GM23338 (cell line): ENCODE measurements around the gene PELO. TPM values are rescaled to one million over a fixed set of nuclear protein-coding genes. Genes with fewer than 3 reads are reported as not detected.

ENCODE experiments used
- ATAC-seq: fragments of 200-7000 bp; cut with Tn5 transposase; 3 replicates; pipeline ENCODE4 v1.9.1; 2020
- DNase-seq: peaks from one replicate; pipeline ENCODE4 v3.0.0-alpha.2; 2015; ENCODE audit warnings: low spot score
- H2AFZ ChIP-seq: fragments of 200-600 bp; sonication (generic); 2 replicates; pipeline ENCODE4 v1.8.0; 2016; ENCODE audit warnings: antibody characterized with exemption, mild to moderate bottlenecking, moderate library complexity
- H3F3A ChIP-seq: fragments of 200-600 bp; sonication (generic); replicated peaks from 2 replicates; pipeline ENCODE4 v1.8.0; 2017; ENCODE audit warnings: antibody characterized with exemption, mixed run types, low read depth
- H3K27ac ChIP-seq: fragments of 200-600 bp; sonication (generic); 2 replicates; pipeline ENCODE4 v1.6.1; 2016; ENCODE audit warnings: low read depth
- H3K27me3 ChIP-seq: fragments of 200-600 bp; sonication (generic); 2 replicates; pipeline ENCODE4 v1.8.0; 2016; ENCODE audit warnings: mild to moderate bottlenecking, mixed run types, moderate library complexity; ENCODE audit not compliant: insufficient read depth
- H3K36me3 ChIP-seq: fragments of 200-600 bp; sonication (generic); 2 replicates; pipeline ENCODE4 v1.8.0; 2016; ENCODE audit warnings: mild to moderate bottlenecking; ENCODE audit not compliant: insufficient read depth
- H3K4me1 ChIP-seq: fragments of 200-600 bp; sonication (generic); 2 replicates; pipeline ENCODE4 v1.8.0; 2016; ENCODE audit warnings: mild to moderate bottlenecking, moderate library complexity; ENCODE audit not compliant: insufficient read depth
- H3K4me2 ChIP-seq: fragments of 200-600 bp; sonication (generic); 2 replicates; pipeline ENCODE4 v1.7.1; 2017; ENCODE audit warnings: mixed run types
- H3K4me3 ChIP-seq: fragments of 200-600 bp; sonication (generic); 2 replicates; pipeline ENCODE4 v1.6.1; 2016; ENCODE audit warnings: mixed run types
- H3K79me2 ChIP-seq: fragments of 200-600 bp; sonication (generic); replicated peaks from 2 replicates; pipeline ENCODE4 v1.8.0; 2017; ENCODE audit warnings: mild to moderate bottlenecking; ENCODE audit not compliant: insufficient read depth
- H3K9me2 ChIP-seq: fragments of 200-600 bp; sonication (generic); 2 replicates; pipeline ENCODE4 v1.8.0; 2017; ENCODE audit not compliant: insufficient read depth
- H4K20me1 ChIP-seq: fragments of 200-600 bp; sonication (generic); replicated peaks from 2 replicates; pipeline ENCODE4 v1.8.0; 2017; ENCODE audit warnings: mild to moderate bottlenecking; ENCODE audit not compliant: insufficient read depth
- H3K27ac Mint-ChIP-seq: 2 replicates; pipeline ENCODE4 v1.8.0; 2020; ENCODE audit warnings: inconsistent platforms, mild to moderate bottlenecking, moderate library complexity, mixed read lengths
- H3K27me3 Mint-ChIP-seq: 3 replicates; pipeline ENCODE4 v1.8.0; 2022; ENCODE audit warnings: low read depth, mild to moderate bottlenecking, moderate library complexity, mixed read lengths, inconsistent platforms; ENCODE audit not compliant: insufficient read depth, poor library complexity
- H3K36me3 Mint-ChIP-seq: 3 replicates; pipeline ENCODE4 v1.8.0; 2021; ENCODE audit warnings: low read depth, mild to moderate bottlenecking, inconsistent platforms, moderate library complexity, mixed read lengths
- H3K4me1 Mint-ChIP-seq: 3 replicates; pipeline ENCODE4 v1.8.0; 2020; ENCODE audit warnings: mild to moderate bottlenecking, inconsistent platforms, mixed read lengths
- H3K4me3 Mint-ChIP-seq: 3 replicates; pipeline ENCODE4 v1.8.0; 2021; ENCODE audit warnings: moderate library complexity, mild to moderate bottlenecking, inconsistent platforms, mixed read lengths
- H3K9me3 Mint-ChIP-seq: 3 replicates; pipeline ENCODE4 v1.8.0; 2020; ENCODE audit warnings: moderate library complexity, mild to moderate bottlenecking, inconsistent platforms, mixed read lengths
- EZH2 ChIP-seq: fragments of 200-600 bp; sonication (generic); IDR thresholded peaks from one replicate; pipeline ENCODE4 v1.8.0; 2017; ENCODE audit warnings: antibody characterized with exemption, mild to moderate bottlenecking, low read depth; ENCODE audit not compliant: unreplicated experiment
- EZH2phosphoT487 ChIP-seq: fragments of 200-600 bp; sonication (generic); IDR thresholded peaks from one replicate; pipeline ENCODE4 v1.8.1; 2018; ENCODE audit warnings: antibody characterized with exemption; ENCODE audit not compliant: unreplicated experiment
- JUNB ChIP-seq: IDR thresholded peaks from one replicate; pipeline ENCODE4 v1.6.1; 2016; ENCODE audit warnings: antibody characterized with exemption; ENCODE audit not compliant: unreplicated experiment
- NANOG ChIP-seq: IDR thresholded peaks from 2 replicates; pipeline ENCODE4 v1.6.1; 2016; ENCODE audit warnings: antibody characterized with exemption, borderline replicate concordance
- STAT1 ChIP-seq: IDR thresholded peaks from one replicate; pipeline ENCODE4 v1.6.1; 2016; ENCODE audit warnings: antibody characterized with exemption; ENCODE audit not compliant: unreplicated experiment
- ZNF331 ChIP-seq: fragments of 250-450 bp; sonication (Bioruptor Pico); IDR thresholded peaks from 2 replicates; pipeline ENCODE4 v1.5.0; 2020; ENCODE audit warnings: low read depth, mild to moderate bottlenecking, moderate library complexity
- polyA plus RNA-seq: library from polyadenylated mRNA; unstranded; fragments of >200 nt; fragmentation: Nextera tagmentation; extraction: Ambion mirVana; gene quantifications from 2 replicates; pipeline ENCODE4 v1.2.1, GENCODE V29; 2016
- total RNA-seq: library from RNA; depleted of rRNA; stranded (reverse); fragments of >200 nt; shearing (Covaris generic); gene quantifications from 2 replicates; pipeline ENCODE4 v1.2.3, GENCODE V29; 2014
- TF ChIP-seq, protein P1 (sequence below): IDR thresholded peaks from one replicate; pipeline ENCODE4 v1.6.1; 2018; ENCODE audit warnings: antibody characterized with exemption; ENCODE audit not compliant: unreplicated experiment
- TF ChIP-seq, protein P2 (sequence below): fragments of 250-450 bp; sonication (Bioruptor Pico); IDR thresholded peaks from 2 replicates; pipeline ENCODE4 v1.5.0; 2020; ENCODE audit warnings: mild to moderate bottlenecking, moderate library complexity

Gene PELO
- total and polyA plus RNA-seq, 2 experiments from 2014 or later, result 13.6 to 15.6 TPM

DNA sequence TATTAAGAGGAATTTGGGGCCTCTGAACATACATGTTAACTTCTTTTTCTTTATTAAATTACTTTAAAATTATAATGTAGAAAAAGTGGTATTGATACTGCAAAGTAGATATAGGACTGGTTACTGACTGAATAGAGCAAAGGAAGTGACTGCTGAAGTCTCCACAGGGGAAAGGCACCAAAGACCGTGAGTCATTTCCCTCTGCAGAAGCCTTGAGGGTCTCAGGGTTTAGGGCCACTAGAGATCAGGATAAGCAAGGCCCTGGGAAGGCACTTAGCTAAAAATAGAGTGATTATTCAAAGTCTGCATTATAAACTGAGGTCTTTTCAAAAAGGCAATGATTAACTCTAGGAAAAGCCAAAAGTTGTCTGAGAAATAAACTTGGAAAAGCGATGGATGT, 44.7 kb upstream of the PELO start:
- Histone ChIP-seq H3K27me3 (no peaks in the 10 kb centered on the region), H3K4me2 (no peak overlapping the region), H3K27ac (no peak overlapping the region), H3F3A (no peaks in the 10 kb centered on the region), H3K4me1 (no peaks in the 10 kb centered on the region), H3K9me2 (peaks cover 3% of the 10 kb centered on the region; the same call in 1 of the 2 replicates), H3K36me3 (no peaks in the 10 kb centered on the region), H4K20me1 (no peaks in the 10 kb centered on the region), H2AFZ (no peak overlapping the region; the same call in 1 of the 2 replicates), H3K4me3 (no peak overlapping the region), H3K79me2 (no peaks in the 10 kb centered on the region)
- no peaks in the 10 kb centered on the region for H3K36me3 Mint-ChIP-seq
- H3K27ac Mint-ChIP-seq, result no peak overlapping the region
- no peaks in the 10 kb centered on the region for H3K9me3 Mint-ChIP-seq
- H3K4me1 Mint-ChIP-seq, result no peaks in the 10 kb centered on the region
- no peaks in the 10 kb centered on the region for H3K27me3 Mint-ChIP-seq
- no peak overlapping the region for H3K4me3 Mint-ChIP-seq
- no peak for DNase-seq
- TF ChIP-seq ZNF331 (CRISPR knock-in tag), result no peak
- no peak for TF ChIP-seq STAT1
- TF ChIP-seq, protein P1, sequence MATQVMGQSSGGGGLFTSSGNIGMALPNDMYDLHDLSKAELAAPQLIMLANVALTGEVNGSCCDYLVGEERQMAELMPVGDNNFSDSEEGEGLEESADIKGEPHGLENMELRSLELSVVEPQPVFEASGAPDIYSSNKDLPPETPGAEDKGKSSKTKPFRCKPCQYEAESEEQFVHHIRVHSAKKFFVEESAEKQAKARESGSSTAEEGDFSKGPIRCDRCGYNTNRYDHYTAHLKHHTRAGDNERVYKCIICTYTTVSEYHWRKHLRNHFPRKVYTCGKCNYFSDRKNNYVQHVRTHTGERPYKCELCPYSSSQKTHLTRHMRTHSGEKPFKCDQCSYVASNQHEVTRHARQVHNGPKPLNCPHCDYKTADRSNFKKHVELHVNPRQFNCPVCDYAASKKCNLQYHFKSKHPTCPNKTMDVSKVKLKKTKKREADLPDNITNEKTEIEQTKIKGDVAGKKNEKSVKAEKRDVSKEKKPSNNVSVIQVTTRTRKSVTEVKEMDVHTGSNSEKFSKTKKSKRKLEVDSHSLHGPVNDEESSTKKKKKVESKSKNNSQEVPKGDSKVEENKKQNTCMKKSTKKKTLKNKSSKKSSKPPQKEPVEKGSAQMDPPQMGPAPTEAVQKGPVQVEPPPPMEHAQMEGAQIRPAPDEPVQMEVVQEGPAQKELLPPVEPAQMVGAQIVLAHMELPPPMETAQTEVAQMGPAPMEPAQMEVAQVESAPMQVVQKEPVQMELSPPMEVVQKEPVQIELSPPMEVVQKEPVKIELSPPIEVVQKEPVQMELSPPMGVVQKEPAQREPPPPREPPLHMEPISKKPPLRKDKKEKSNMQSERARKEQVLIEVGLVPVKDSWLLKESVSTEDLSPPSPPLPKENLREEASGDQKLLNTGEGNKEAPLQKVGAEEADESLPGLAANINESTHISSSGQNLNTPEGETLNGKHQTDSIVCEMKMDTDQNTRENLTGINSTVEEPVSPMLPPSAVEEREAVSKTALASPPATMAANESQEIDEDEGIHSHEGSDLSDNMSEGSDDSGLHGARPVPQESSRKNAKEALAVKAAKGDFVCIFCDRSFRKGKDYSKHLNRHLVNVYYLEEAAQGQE, result no peak
- TF ChIP-seq NANOG, result no peak
- no peak for TF ChIP-seq JUNB
- ATAC-seq, result no peak

DNA sequence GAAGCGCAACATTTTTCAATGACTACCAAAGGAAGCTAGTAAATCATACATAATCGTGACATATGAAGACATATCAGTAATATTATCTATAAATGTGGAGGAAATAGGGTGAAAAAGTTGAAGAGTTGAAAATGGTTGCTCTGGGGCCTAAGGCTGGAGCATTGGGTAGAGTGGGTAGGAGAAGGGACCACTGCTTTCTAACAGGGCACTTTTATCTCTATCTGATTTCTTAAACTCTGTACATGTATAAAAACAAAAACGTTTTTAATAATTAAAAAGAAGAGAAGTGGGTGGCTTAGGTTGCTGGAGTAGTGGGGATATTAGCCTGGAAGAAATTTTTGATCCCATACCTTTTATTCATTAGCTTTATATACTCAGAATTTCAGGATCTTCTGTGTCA, 44.2 kb upstream of the PELO start:
- H3K4me2 ChIP-seq, result no peak overlapping the region
- no peak overlapping the region for H3K27ac ChIP-seq
- no peaks in the 10 kb centered on the region for H3K79me2 ChIP-seq

More for the DNA sequence above, 44.2 kb upstream of the PELO start:
- no peaks in the 10 kb centered on the region for H3K36me3 ChIP-seq
- no peak for ATAC-seq
- Mint-ChIP-seq H3K4me1 (no peaks in the 10 kb centered on the region), H3K27ac (no peak overlapping the region), H3K36me3 (no peaks in the 10 kb centered on the region), H3K4me3 (no peak overlapping the region), H3K9me3 (no peaks in the 10 kb centered on the region), H3K27me3 (no peaks in the 10 kb centered on the region)
- TF ChIP-seq EZH2phosphoT487, result no peak
- no peak for TF ChIP-seq ZNF331 (CRISPR knock-in tag)
- TF ChIP-seq EZH2, result no peak
- no peak for TF ChIP-seq JUNB
- TF ChIP-seq, protein P2, sequence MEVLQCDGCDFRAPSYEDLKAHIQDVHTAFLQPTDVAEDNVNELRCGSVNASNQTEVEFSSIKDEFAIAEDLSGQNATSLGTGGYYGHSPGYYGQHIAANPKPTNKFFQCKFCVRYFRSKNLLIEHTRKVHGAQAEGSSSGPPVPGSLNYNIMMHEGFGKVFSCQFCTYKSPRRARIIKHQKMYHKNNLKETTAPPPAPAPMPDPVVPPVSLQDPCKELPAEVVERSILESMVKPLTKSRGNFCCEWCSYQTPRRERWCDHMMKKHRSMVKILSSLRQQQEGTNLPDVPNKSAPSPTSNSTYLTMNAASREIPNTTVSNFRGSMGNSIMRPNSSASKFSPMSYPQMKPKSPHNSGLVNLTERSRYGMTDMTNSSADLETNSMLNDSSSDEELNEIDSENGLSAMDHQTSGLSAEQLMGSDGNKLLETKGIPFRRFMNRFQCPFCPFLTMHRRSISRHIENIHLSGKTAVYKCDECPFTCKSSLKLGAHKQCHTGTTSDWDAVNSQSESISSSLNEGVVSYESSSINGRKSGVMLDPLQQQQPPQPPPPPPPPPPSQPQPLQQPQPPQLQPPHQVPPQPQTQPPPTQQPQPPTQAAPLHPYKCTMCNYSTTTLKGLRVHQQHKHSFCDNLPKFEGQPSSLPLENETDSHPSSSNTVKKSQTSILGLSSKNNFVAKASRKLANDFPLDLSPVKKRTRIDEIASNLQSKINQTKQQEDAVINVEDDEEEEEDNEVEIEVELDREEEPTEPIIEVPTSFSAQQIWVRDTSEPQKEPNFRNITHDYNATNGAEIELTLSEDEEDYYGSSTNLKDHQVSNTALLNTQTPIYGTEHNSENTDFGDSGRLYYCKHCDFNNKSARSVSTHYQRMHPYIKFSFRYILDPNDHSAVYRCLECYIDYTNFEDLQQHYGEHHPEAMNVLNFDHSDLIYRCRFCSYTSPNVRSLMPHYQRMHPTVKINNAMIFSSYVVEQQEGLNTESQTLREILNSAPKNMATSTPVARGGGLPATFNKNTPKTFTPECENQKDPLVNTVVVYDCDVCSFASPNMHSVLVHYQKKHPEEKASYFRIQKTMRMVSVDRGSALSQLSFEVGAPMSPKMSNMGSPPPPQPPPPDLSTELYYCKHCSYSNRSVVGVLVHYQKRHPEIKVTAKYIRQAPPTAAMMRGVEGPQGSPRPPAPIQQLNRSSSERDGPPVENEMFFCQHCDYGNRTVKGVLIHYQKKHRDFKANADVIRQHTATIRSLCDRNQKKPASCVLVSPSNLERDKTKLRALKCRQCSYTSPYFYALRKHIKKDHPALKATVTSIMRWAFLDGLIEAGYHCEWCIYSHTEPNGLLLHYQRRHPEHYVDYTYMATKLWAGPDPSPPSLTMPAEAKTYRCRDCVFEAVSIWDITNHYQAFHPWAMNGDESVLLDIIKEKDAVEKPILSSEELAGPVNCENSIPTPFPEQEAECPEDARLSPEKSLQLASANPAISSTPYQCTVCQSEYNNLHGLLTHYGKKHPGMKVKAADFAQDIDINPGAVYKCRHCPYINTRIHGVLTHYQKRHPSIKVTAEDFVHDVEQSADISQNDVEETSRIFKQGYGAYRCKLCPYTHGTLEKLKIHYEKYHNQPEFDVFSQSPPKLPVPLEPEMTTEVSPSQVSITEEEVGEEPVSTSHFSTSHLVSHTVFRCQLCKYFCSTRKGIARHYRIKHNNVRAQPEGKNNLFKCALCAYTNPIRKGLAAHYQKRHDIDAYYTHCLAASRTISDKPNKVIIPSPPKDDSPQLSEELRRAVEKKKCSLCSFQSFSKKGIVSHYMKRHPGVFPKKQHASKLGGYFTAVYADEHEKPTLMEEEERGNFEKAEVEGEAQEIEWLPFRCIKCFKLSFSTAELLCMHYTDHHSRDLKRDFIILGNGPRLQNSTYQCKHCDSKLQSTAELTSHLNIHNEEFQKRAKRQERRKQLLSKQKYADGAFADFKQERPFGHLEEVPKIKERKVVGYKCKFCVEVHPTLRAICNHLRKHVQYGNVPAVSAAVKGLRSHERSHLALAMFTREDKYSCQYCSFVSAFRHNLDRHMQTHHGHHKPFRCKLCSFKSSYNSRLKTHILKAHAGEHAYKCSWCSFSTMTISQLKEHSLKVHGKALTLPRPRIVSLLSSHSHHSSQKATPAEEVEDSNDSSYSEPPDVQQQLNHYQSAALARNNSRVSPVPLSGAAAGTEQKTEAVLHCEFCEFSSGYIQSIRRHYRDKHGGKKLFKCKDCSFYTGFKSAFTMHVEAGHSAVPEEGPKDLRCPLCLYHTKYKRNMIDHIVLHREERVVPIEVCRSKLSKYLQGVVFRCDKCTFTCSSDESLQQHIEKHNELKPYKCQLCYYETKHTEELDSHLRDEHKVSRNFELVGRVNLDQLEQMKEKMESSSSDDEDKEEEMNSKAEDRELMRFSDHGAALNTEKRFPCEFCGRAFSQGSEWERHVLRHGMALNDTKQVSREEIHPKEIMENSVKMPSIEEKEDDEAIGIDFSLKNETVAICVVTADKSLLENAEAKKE (CRISPR knock-in tag), result no peak
- no peaks in the 10 kb centered on the region for H3F3A ChIP-seq
- DNase-seq, result no peak
- H3K9me2 ChIP-seq, result peaks cover 3% of the 10 kb centered on the region; the same call in 1 of the 2 replicates
- no peaks in the 10 kb centered on the region for H4K20me1 ChIP-seq
- no peak overlapping the region; the same call in 1 of the 2 replicates for H2AFZ ChIP-seq
- no peak overlapping the region for H3K4me3 ChIP-seq
- H3K27me3 ChIP-seq, result no peaks in the 10 kb centered on the region
- H3K4me1 ChIP-seq, result no peaks in the 10 kb centered on the region
